Measurements from ENCODE around the gene PLCB4. TPM values are rescaled to one million over a fixed set of nuclear protein-coding genes. Genes with fewer than 3 reads are reported as not detected.

The PLCB4 gene
- total and polyA plus RNA-seq, 2 donors (not counting 1 experiment from before 2014, with no cell fraction given), result 7.3 to 13.7 TPM

GRCh38 chr20:9246731-9247130, 177.8 kb downstream of the PLCB4 start:
- peak in 1 of 2 donors; percentile 21 for DNase-seq (ENCODE audit: low read depth in 2 of 2)
- H3K9me3 ChIP-seq (ENCODE audit: control insufficient read depth, insufficient read depth, low read depth, low read length), result no peaks in the 10 kb centered on the region
- no peaks in the 10 kb centered on the region for H3K36me3 ChIP-seq (ENCODE audit: control insufficient read depth, insufficient read depth, low read length)
- no peak overlapping the region for H3K9ac ChIP-seq (ENCODE audit: insufficient read depth, low read length)
- no peak overlapping the region for H3K4me3 ChIP-seq (replicated peaks in 1 of 4; ENCODE audit: control extremely low read depth in 1 of 4, insufficient read depth in 1 of 4, low read depth in 3 of 4, low read length in 4 of 4)
- no peak overlapping the region for H2AFZ ChIP-seq (ENCODE audit: low read length)
- H3K4me2 ChIP-seq (ENCODE audit: extremely low read depth, insufficient read depth, low read length), result no peak overlapping the region
- H3K27me3 ChIP-seq (ENCODE audit: control insufficient read depth, insufficient read depth, low read length), result no peaks in the 10 kb centered on the region
- no peaks in the 10 kb centered on the region for H3K79me2 ChIP-seq (ENCODE audit: control insufficient read depth, insufficient read depth, low read length)
- TF ChIP-seq EZH2 (IDR thresholded peaks at IDR 0.05; ENCODE audit: low read length, missing control alignments), result no peak
- no peak for TF ChIP-seq CTCF (conservative IDR thresholded peaks at IDR 0.05 in 1 of 2, IDR thresholded peaks at IDR 0.05 in 1 of 2; ENCODE audit: low read depth in 1 of 2, low read length in 2 of 2)
- no peaks in the 10 kb centered on the region for H4K20me1 ChIP-seq (ENCODE audit: control insufficient read depth, extremely low read depth, insufficient read depth, low read length)
- peaks cover 2% of the 10 kb centered on the region for H3K4me1 ChIP-seq (ENCODE audit: control insufficient read depth, extremely low read depth, insufficient read depth, low read length)
- H3K27ac ChIP-seq (ENCODE audit: insufficient read depth, low read length), result no peak overlapping the region

- Histone ChIP-seq H3K4me3 (replicated peaks in 1 of 4; ENCODE audit: control extremely low read depth in 1 of 4, insufficient read depth in 1 of 4, low read depth in 3 of 4, low read length in 4 of 4) (no peak overlapping the region), H3K36me3 (ENCODE audit: control insufficient read depth, insufficient read depth, low read length) (no peaks in the 10 kb centered on the region), H3K27ac (ENCODE audit: insufficient read depth, low read length) (no peak overlapping the region), H2AFZ (ENCODE audit: low read length) (no peak overlapping the region), H4K20me1 (ENCODE audit: control insufficient read depth, extremely low read depth, insufficient read depth, low read length) (no peaks in the 10 kb centered on the region), H3K27me3 (ENCODE audit: control insufficient read depth, insufficient read depth, low read length) (no peaks in the 10 kb centered on the region), H3K9me3 (ENCODE audit: control insufficient read depth, insufficient read depth, low read depth, low read length) (no peaks in the 10 kb centered on the region), H3K4me2 (ENCODE audit: extremely low read depth, insufficient read depth, low read length) (no peak overlapping the region), H3K79me2 (ENCODE audit: control insufficient read depth, insufficient read depth, low read length) (no peaks in the 10 kb centered on the region), H3K9ac (ENCODE audit: insufficient read depth, low read length) (no peak overlapping the region), H3K4me1 (ENCODE audit: control insufficient read depth, extremely low read depth, insufficient read depth, low read length) (no peaks in the 10 kb centered on the region)
- DNase-seq (ENCODE audit: low read depth in 2 of 2), result no peak
- TF ChIP-seq EZH2 (IDR thresholded peaks at IDR 0.05; ENCODE audit: low read length, missing control alignments) (no peak), CTCF (conservative IDR thresholded peaks at IDR 0.05 in 1 of 2, IDR thresholded peaks at IDR 0.05 in 1 of 2; ENCODE audit: low read depth in 1 of 2, low read length in 2 of 2) (no peak)
Observed at GRCh38 chr20:9250511-9250910, 181.6 kb downstream of the PLCB4 start.

GRCh38 chr20:9253006-9253539, 184.2 kb downstream of the PLCB4 start:
- no peak overlapping the region for H3K27ac ChIP-seq (ENCODE audit: insufficient read depth, low read length)

More at GRCh38 chr20:9253006-9253539, 184.2 kb downstream of the PLCB4 start:
- Histone ChIP-seq H3K9me3 (ENCODE audit: control insufficient read depth, insufficient read depth, low read depth, low read length) (no peaks in the 10 kb centered on the region), H3K4me1 (ENCODE audit: control insufficient read depth, extremely low read depth, insufficient read depth, low read length) (no peaks in the 10 kb centered on the region), H4K20me1 (ENCODE audit: control insufficient read depth, extremely low read depth, insufficient read depth, low read length) (no peaks in the 10 kb centered on the region), H3K4me3 (replicated peaks in 1 of 4; ENCODE audit: control extremely low read depth in 1 of 4, insufficient read depth in 1 of 4, low read depth in 3 of 4, low read length in 4 of 4) (no peak overlapping the region), H2AFZ (ENCODE audit: low read length) (no peak overlapping the region), H3K36me3 (ENCODE audit: control insufficient read depth, insufficient read depth, low read length) (no peaks in the 10 kb centered on the region), H3K9ac (ENCODE audit: insufficient read depth, low read length) (no peak overlapping the region), H3K27me3 (ENCODE audit: control insufficient read depth, insufficient read depth, low read length) (no peaks in the 10 kb centered on the region), H3K4me2 (ENCODE audit: extremely low read depth, insufficient read depth, low read length) (no peak overlapping the region), H3K79me2 (ENCODE audit: control insufficient read depth, insufficient read depth, low read length) (no peaks in the 10 kb centered on the region)
- no peak for DNase-seq (ENCODE audit: low read depth in 2 of 2)
- TF ChIP-seq EZH2 (IDR thresholded peaks at IDR 0.05; ENCODE audit: low read length, missing control alignments) (no peak), CTCF (conservative IDR thresholded peaks at IDR 0.05 in 1 of 2, IDR thresholded peaks at IDR 0.05 in 1 of 2; ENCODE audit: low read depth in 1 of 2, low read length in 2 of 2) (no peak)

All from fibroblast of lung (primary cell).